Measurements from ENCODE around the gene PROP1. TPM values are rescaled to one million over a fixed set of nuclear protein-coding genes. Genes with fewer than 3 reads are reported as not detected.
"Not testable (repeated sequence)": the region's sequence is repeated elsewhere in the genome, so short reads cannot be mapped to it uniquely, and the experiment has no call there.

Gene PROP1
- total and polyA plus RNA-seq, 10 donors, result not detected

DNA sequence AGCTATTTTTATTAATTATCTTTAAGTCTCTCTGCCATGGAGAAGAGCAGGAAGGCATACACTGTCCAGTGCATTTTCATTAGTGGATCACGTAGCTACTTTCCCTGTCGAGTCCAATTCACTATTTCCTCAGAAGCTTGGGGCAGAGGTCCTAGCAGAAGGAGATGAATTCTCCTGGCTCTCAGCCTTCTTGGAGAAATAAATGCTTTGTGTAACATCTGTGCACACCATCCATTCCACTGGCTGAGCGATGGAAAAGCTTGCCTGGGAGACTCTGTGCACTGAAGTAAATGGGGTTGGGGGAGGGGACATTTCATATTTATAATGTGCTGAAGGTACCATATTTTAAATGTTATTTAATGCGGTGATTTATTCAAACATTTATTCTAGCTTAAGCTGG is 23.4 kb downstream of the PROP1 start:
- H3K27ac ChIP-seq, result no peak overlapping the region
- H3K4me1 ChIP-seq, result no peaks in the 10 kb centered on the region
- WGBS, 5 donors, result 69 to 86% (median 81%) methylated on average over 4 of the region's 4 CpGs
- no peak for DNase-seq
- no peaks in the 10 kb centered on the region for H3K36me3 ChIP-seq
- H3K9me3 ChIP-seq, result peaks cover 0 to 5% (median 0%) of the 10 kb centered on the region in 8 donors
- TF ChIP-seq, protein P1, sequence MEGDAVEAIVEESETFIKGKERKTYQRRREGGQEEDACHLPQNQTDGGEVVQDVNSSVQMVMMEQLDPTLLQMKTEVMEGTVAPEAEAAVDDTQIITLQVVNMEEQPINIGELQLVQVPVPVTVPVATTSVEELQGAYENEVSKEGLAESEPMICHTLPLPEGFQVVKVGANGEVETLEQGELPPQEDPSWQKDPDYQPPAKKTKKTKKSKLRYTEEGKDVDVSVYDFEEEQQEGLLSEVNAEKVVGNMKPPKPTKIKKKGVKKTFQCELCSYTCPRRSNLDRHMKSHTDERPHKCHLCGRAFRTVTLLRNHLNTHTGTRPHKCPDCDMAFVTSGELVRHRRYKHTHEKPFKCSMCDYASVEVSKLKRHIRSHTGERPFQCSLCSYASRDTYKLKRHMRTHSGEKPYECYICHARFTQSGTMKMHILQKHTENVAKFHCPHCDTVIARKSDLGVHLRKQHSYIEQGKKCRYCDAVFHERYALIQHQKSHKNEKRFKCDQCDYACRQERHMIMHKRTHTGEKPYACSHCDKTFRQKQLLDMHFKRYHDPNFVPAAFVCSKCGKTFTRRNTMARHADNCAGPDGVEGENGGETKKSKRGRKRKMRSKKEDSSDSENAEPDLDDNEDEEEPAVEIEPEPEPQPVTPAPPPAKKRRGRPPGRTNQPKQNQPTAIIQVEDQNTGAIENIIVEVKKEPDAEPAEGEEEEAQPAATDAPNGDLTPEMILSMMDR (IDR thresholded peaks at IDR 0.05 in 8 of 11, conservative IDR thresholded peaks at IDR 0.05 in 3 of 11), result no peak
- TF ChIP-seq POLR2AphosphoS5 (IDR thresholded peaks at IDR 0.05), result no peak
- intact Hi-C loops (cut with DNase I; ENCODE audit: low total_unique reads), result no loop called here
- H3K4me3 ChIP-seq, result no peak overlapping the region
- H3K27me3 ChIP-seq (replicated peaks in 1 of 7), result peaks cover 0 to 9% (median 0%) of the 10 kb centered on the region in 7 donors

DNA sequence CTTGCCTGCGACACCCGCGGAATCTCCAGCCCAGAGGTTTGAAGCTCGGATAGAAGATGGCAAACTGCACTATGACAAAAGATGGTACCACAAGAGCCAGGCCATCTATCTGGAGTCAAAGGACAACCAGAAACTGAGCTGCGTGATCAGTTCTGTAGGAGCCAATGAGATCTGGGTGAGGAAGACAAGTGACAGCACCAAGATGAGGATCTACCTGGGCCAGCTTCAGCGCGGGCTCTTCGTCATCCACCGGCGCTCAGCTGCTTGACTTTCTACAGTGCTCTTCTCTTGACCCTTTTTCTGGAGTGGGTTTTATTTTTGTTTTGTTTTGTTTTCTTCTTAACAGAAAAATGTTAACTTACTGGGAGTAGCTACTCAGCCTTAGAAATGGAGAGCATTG is 24.0 kb downstream of the PROP1 start:
- H3K27me3 ChIP-seq (replicated peaks in 1 of 7); intact Hi-C loops (cut with DNase I; ENCODE audit: low total_unique reads); H3K27ac ChIP-seq; H3K36me3 ChIP-seq; H3K4me1 ChIP-seq; H3K4me3 ChIP-seq; H3K9me3 ChIP-seq; DNase-seq: not testable (repeated sequence)
- 89 to 96% (median 95%) methylated on average over 10 of the region's 10 CpGs for WGBS, 5 donors

DNA sequence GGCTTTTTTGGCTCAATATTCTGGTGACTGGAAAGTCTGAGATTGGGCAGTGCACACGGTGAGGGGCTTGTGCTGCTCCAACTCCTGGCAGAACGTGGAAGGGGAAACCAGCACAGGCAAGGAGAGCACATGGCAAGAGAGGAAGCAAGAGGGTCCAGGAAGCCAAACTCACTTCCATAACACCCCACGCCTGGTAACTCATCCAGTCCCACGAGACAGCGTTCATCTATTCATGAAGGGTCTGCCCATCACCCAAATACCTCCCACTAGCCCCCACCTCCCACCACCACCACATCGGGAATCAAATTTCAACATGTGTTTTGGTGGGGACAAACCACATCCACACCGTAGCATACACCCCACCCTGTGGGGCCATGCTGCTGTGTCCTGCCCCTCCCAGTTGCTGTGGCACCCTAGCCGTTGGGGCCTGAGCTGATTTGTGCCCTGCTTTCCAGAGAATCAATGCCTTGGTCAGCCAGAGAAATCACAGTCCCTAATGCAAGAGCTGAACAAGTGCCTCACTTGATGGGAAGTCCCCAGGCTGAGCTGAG is 27.3 kb downstream of the PROP1 start:
- no peaks in the 10 kb centered on the region for H3K36me3 ChIP-seq
- H3K9me3 ChIP-seq, result no peaks in the 10 kb centered on the region
- H3K4me1 ChIP-seq, result no peaks in the 10 kb centered on the region
- WGBS, 5 donors, result 66 to 85% (median 71%) methylated on average over 8 of the region's 8 CpGs
- no peak for DNase-seq
- no peak overlapping the region for H3K4me3 ChIP-seq
- TF ChIP-seq POLR2AphosphoS5 (IDR thresholded peaks at IDR 0.05) (no peak), POLR2A (IDR thresholded peaks at IDR 0.05) (no peak)
- TF ChIP-seq, protein P1 (IDR thresholded peaks at IDR 0.05 in 8 of 11, conservative IDR thresholded peaks at IDR 0.05 in 3 of 11), result no peak
- H3K27me3 ChIP-seq (replicated peaks in 1 of 7), result peaks cover 0 to 6% (median 0%) of the 10 kb centered on the region in 7 donors
- no peak overlapping the region for H3K27ac ChIP-seq
- intact Hi-C loops (cut with DNase I; ENCODE audit: low total_unique reads), result no loop called here

DNA sequence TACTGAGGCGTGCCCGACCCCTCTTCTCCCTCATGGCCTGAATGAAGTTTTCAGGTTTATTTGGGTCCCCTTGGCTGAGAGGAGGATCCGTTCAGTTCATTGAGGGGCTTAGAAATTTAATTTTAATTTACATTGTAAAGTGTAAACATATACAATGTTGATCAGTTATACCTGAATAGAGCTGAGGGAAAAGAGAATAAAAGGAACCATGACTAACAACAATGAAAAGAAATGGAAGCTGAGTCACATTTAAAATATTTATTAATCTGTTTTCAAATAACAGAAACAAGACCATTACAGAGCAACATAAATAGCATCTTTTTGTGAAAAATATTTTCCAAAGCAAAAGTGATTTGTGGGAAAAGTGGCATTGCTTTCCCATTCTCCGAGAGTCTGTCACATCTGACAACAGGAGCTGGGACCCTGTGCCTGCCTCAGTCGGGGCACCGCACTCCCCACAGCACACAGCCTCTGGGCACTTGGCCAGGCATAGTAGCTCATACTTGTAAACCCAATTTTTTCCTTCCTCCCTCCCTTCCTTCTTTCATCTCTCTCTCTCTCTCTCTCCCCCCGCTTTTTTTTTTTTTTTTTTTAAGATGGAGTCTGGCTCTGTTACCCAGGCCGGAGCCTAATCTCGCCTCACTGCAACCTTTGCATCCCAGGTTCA is 28.7 kb downstream of the PROP1 start:
- H3K27me3 ChIP-seq (replicated peaks in 1 of 7), result peaks cover 0 to 6% (median 0%) of the 10 kb centered on the region in 7 donors
- no peak overlapping the region for H3K27ac ChIP-seq
- no peak overlapping the region for H3K4me3 ChIP-seq
- no peaks in the 10 kb centered on the region for H3K9me3 ChIP-seq
- no peak for TF ChIP-seq POLR2A (IDR thresholded peaks at IDR 0.05)
- TF ChIP-seq, protein P1 (IDR thresholded peaks at IDR 0.05 in 8 of 11, conservative IDR thresholded peaks at IDR 0.05 in 3 of 11), result no peak
- no peak for TF ChIP-seq POLR2AphosphoS5 (IDR thresholded peaks at IDR 0.05)
- DNase-seq, result no peak
- 76 to 94% (median 86%) methylated on average over 8 to 9 of the region's 9 CpGs for WGBS, 5 donors
- H3K4me1 ChIP-seq, result no peaks in the 10 kb centered on the region
- intact Hi-C loops (cut with DNase I; ENCODE audit: low total_unique reads), result no loop called here
- no peaks in the 10 kb centered on the region for H3K36me3 ChIP-seq
